ENCODE data around the gene PLA2G6. TPM values are rescaled to one million over a fixed set of nuclear protein-coding genes. Genes with fewer than 3 reads are reported as not detected.
"Not testable (repeated sequence)": the region's sequence is repeated elsewhere in the genome, so short reads cannot be mapped to it uniquely, and the experiment has no call there.

Gene PLA2G6
- total RNA-seq, 1 donor from 2014 or later, result 60.8 TPM

GRCh38 chr22:38125038-38125610 lies 56.5 kb downstream of the PLA2G6 start:
- intact Hi-C loops (cut with DNase I), result no loop called here
- TF ChIP-seq CTCF (IDR thresholded peaks at IDR 0.05), result no peak
- Histone ChIP-seq H3K9me3 (no peaks in the 10 kb centered on the region), H3K4me3 (no peak overlapping the region), H3K27ac (no peak overlapping the region), H3K4me1 (no peaks in the 10 kb centered on the region), H3K36me3 (peaks cover 7% of the 10 kb centered on the region), H3K27me3 (ENCODE audit: low read depth) (no peaks in the 10 kb centered on the region)
- ATAC-seq, result no peak
- no peak for DNase-seq

GRCh38 chr22:38124236-38124974 lies 57.2 kb downstream of the PLA2G6 start:
- no peaks in the 10 kb centered on the region for H3K9me3 ChIP-seq
- no peak for TF ChIP-seq CTCF (IDR thresholded peaks at IDR 0.05)
- DNase-seq (no peak), ATAC-seq (no peak)
- no peaks in the 10 kb centered on the region for H3K4me1 ChIP-seq
- H3K27ac ChIP-seq, result no peak overlapping the region
- H3K4me3 ChIP-seq, result no peak overlapping the region
- H3K27me3 ChIP-seq (ENCODE audit: low read depth), result no peaks in the 10 kb centered on the region
- peaks cover 6% of the 10 kb centered on the region for H3K36me3 ChIP-seq
- intact Hi-C loops (cut with DNase I), result no loop called here

GRCh38 chr22:38122616-38123015 lies 59.0 kb downstream of the PLA2G6 start:
- no peaks in the 10 kb centered on the region for H3K4me1 ChIP-seq
- no peaks in the 10 kb centered on the region for H3K27me3 ChIP-seq (ENCODE audit: low read depth)
- ATAC-seq (no peak), DNase-seq (no peak)
- no peak for TF ChIP-seq CTCF (IDR thresholded peaks at IDR 0.05)
- no peak overlapping the region for H3K27ac ChIP-seq
- no peak overlapping the region for H3K4me3 ChIP-seq
- H3K9me3 ChIP-seq, result no peaks in the 10 kb centered on the region
- intact Hi-C loops (cut with DNase I), result no loop called here
- H3K36me3 ChIP-seq, result peaks cover 8% of the 10 kb centered on the region

GRCh38 chr22:38120359-38121110 lies 61.1 kb downstream of the PLA2G6 start:
- no peak for TF ChIP-seq CTCF (IDR thresholded peaks at IDR 0.05)
- no peaks in the 10 kb centered on the region for H3K4me1 ChIP-seq
- no peak overlapping the region for H3K27ac ChIP-seq
- H3K36me3 ChIP-seq, result peaks cover 8% of the 10 kb centered on the region
- DNase-seq, result peak; percentile 35
- H3K9me3 ChIP-seq, result no peaks in the 10 kb centered on the region
- H3K4me3 ChIP-seq, result no peak overlapping the region
- intact Hi-C loops (cut with DNase I), result no loop called here
- H3K27me3 ChIP-seq (ENCODE audit: low read depth), result no peaks in the 10 kb centered on the region
- ATAC-seq, result peak; percentile 11 to 33

GRCh38 chr22:38118747-38119146 lies 62.9 kb downstream of the PLA2G6 start:
- intact Hi-C loops (cut with DNase I); H3K27ac ChIP-seq; H3K27me3 ChIP-seq (ENCODE audit: low read depth); H3K9me3 ChIP-seq; H3K4me3 ChIP-seq; ATAC-seq; H3K4me1 ChIP-seq: not testable (repeated sequence)
- peak; percentile 0 for DNase-seq
- H3K36me3 ChIP-seq, result peaks cover 11% of the 10 kb centered on the region

GRCh38 chr22:38118182-38118581 lies 63.4 kb downstream of the PLA2G6 start:
- ATAC-seq (no peak), DNase-seq (no peak)
- H3K27me3 ChIP-seq (ENCODE audit: low read depth), result no peaks in the 10 kb centered on the region
- TF ChIP-seq CTCF (IDR thresholded peaks at IDR 0.05), result no peak
- no peak overlapping the region for H3K4me3 ChIP-seq
- intact Hi-C loops (cut with DNase I), result no loop called here
- H3K27ac ChIP-seq, result no peak overlapping the region
- H3K36me3 ChIP-seq, result peaks cover 11% of the 10 kb centered on the region
- no peaks in the 10 kb centered on the region for H3K9me3 ChIP-seq
- peaks cover 9% of the 10 kb centered on the region for H3K4me1 ChIP-seq

GRCh38 chr22:38117556-38117955 lies 64.1 kb downstream of the PLA2G6 start:
- peaks cover 11% of the 10 kb centered on the region for H3K36me3 ChIP-seq
- DNase-seq, result peak; percentile 10
- H3K4me1 ChIP-seq; H3K27me3 ChIP-seq (ENCODE audit: low read depth); H3K9me3 ChIP-seq; ATAC-seq; H3K4me3 ChIP-seq; intact Hi-C loops (cut with DNase I); H3K27ac ChIP-seq: not testable (repeated sequence)
